ENCODE results near the gene PRRC2B. TPM values are rescaled to one million over a fixed set of nuclear protein-coding genes. Genes with fewer than 3 reads are reported as not detected.
"Not testable (repeated sequence)": the region's sequence is repeated elsewhere in the genome, so short reads cannot be mapped to it uniquely, and the experiment has no call there.

PRRC2B gene
- total and polyA plus RNA-seq, 7 donors = 10.8 to 98.6 (median 65.3) TPM

- WGBS, 2 donors = 92 to 95% methylated on average over 4 of the region's 4 CpGs
- peak; percentile 36 for DNase-seq
- Histone ChIP-seq H3K27ac (no peak overlapping the region), H3K27me3 (no peaks in the 10 kb centered on the region), H3K4me3 (no peak overlapping the region), H3K4me1 (no peaks in the 10 kb centered on the region), H3K9me3 (no peaks in the 10 kb centered on the region), H3K36me3 (peaks cover 35 to 100% (median 77%) of the 10 kb centered on the region in 4 donors)
- intact Hi-C loops (cut with DNase I) = no loop called here
- no peak for TF ChIP-seq POLR2AphosphoS5 (IDR thresholded peaks at IDR 0.05)
- TF ChIP-seq CTCF (IDR thresholded peaks at IDR 0.05) = no peak
- TF ChIP-seq POLR2A (IDR thresholded peaks at IDR 0.05) = no peak
- TF ChIP-seq EP300 (IDR thresholded peaks at IDR 0.05) = no peak
Observed at GRCh38 chr9:131468031-131468430, 74.1 kb downstream of the PRRC2B start.

- TF ChIP-seq POLR2A (IDR thresholded peaks at IDR 0.05) (no peak), CTCF (IDR thresholded peaks at IDR 0.05) (no peak), POLR2AphosphoS5 (IDR thresholded peaks at IDR 0.05) (no peak), EP300 (IDR thresholded peaks at IDR 0.05) (no peak)
- Histone ChIP-seq H3K36me3 (peaks cover 42 to 100% (median 83%) of the 10 kb centered on the region in 4 donors), H3K27ac (no peak overlapping the region), H3K27me3 (no peaks in the 10 kb centered on the region), H3K9me3 (no peaks in the 10 kb centered on the region), H3K4me1 (no peaks in the 10 kb centered on the region), H3K4me3 (no peak overlapping the region)
- WGBS, 2 donors = 93 to 94% methylated on average over 6 of the region's 6 CpGs
- no peak for DNase-seq
- intact Hi-C loops (cut with DNase I) = no loop called here
Observed at GRCh38 chr9:131469356-131469755, 75.5 kb downstream of the PRRC2B start.

GRCh38 chr9:131469951-131470350, 76.1 kb downstream of the PRRC2B start:
- H3K9me3 ChIP-seq = no peaks in the 10 kb centered on the region
- 95% methylated on average over 16 of the region's 16 CpGs for WGBS, 2 donors
- H3K27ac ChIP-seq = no peak overlapping the region
- DNase-seq = no peak
- intact Hi-C loops (cut with DNase I) = no loop called here
- peaks cover 40 to 100% (median 82%) of the 10 kb centered on the region in 4 donors for H3K36me3 ChIP-seq
- no peak overlapping the region for H3K4me3 ChIP-seq
- TF ChIP-seq CTCF (IDR thresholded peaks at IDR 0.05) = no peak
- TF ChIP-seq POLR2A (IDR thresholded peaks at IDR 0.05) = no peak
- no peak for TF ChIP-seq POLR2AphosphoS5 (IDR thresholded peaks at IDR 0.05)
- no peak for TF ChIP-seq EP300 (IDR thresholded peaks at IDR 0.05)
- H3K4me1 ChIP-seq = no peaks in the 10 kb centered on the region
- H3K27me3 ChIP-seq = no peaks in the 10 kb centered on the region

- TF ChIP-seq CTCF (IDR thresholded peaks at IDR 0.05) (no peak), EP300 (IDR thresholded peaks at IDR 0.05) (no peak), POLR2AphosphoS5 (IDR thresholded peaks at IDR 0.05) (no peak), POLR2A (IDR thresholded peaks at IDR 0.05) (no peak)
- Histone ChIP-seq H3K36me3 (peaks cover 39 to 100% (median 82%) of the 10 kb centered on the region in 4 donors), H3K9me3 (no peaks in the 10 kb centered on the region), H3K27ac (no peak overlapping the region), H3K4me3 (no peak overlapping the region), H3K4me1 (no peaks in the 10 kb centered on the region), H3K27me3 (no peaks in the 10 kb centered on the region)
- DNase-seq = peak; percentile 55
- intact Hi-C loops (cut with DNase I) = no loop called here
- 98 to 99% methylated on average over 12 of the region's 12 CpGs for WGBS, 2 donors
Observed at GRCh38 chr9:131470581-131470991, 76.7 kb downstream of the PRRC2B start.

GRCh38 chr9:131472085-131472484, 78.2 kb downstream of the PRRC2B start:
- WGBS, 2 donors = 86 to 97% methylated on average over 5 of the region's 5 CpGs
- H3K27ac ChIP-seq; H3K4me1 ChIP-seq; DNase-seq; intact Hi-C loops (cut with DNase I); H3K9me3 ChIP-seq; H3K4me3 ChIP-seq; H3K27me3 ChIP-seq: not testable (repeated sequence)
- H3K36me3 ChIP-seq = peaks cover 53 to 100% (median 89%) of the 10 kb centered on the region in 4 donors
